Measurements from ENCODE around the gene HBZ. TPM values are rescaled to one million over a fixed set of nuclear protein-coding genes. Genes with fewer than 3 reads are reported as not detected.
"Not testable (repeated sequence)": the region's sequence is repeated elsewhere in the genome, so short reads cannot be mapped to it uniquely, and the experiment has no call there.

The HBZ gene
- total and polyA plus RNA-seq, 2 of the 8 experiments (the other 6 are each of a cell fraction or from before 2014, with no cell fraction given): 0.12 TPM; not detected in 1

DNA sequence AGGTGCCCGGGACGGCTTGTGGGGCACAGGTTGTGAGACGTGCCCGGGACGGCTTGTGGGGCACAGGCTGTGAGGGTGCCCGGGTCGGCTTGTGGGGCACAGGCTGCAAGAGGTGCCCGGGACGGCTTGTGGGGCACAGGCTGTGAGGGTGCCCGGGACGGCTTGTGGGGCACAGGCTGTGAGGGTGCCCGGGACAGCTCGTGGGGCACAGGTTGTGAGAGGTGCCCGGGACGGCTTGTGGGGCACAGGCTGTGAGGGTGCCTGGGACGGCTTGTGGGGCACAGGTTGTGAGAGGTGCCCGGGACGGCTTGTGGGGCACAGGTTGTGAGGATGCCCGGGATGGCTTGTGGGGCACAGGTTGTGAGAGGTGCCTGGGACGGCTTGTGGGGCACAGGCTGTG is 7.8 kb downstream of the HBZ start:
- CTCF ChIA-PET (ENCODE audit: partially characterized antibody): interaction anchor here (1.6 kb wide), 1 partner anchor 21 kb away, joined by 3 read pairs; no protein-coding TSS in a partner anchor
- WGBS, 2 experiments (ENCODE audit: extremely low coverage in 1 of 2, insufficient coverage in 1 of 2, insufficient read length in 1 of 2, insufficient replicate concordance in 2 of 2, low coverage in 1 of 2, low lambda C conversion rate in 2 of 2, missing lambda C conversion rate in 1 of 2): 73% methylated on average over 12 of the region's 20 CpGs; no CpG with 5 or more reads in 1 of the 2 experiments
- H3K56ac ChIP-seq (replicated peaks; ENCODE audit: insufficient read length, low read depth, low read length): not testable (repeated sequence)

More for the DNA sequence above, 7.8 kb downstream of the HBZ start:
- H3K79me2 ChIP-seq (ENCODE audit: control insufficient read depth in 1 of 2, insufficient read depth in 2 of 2, low read length in 2 of 2); H3K79me1 ChIP-seq (ENCODE audit: low read depth, low read length); H3K4me2 ChIP-seq (ENCODE audit: insufficient read depth in 1 of 2, low read depth in 2 of 2, low read length in 2 of 2); H2BK20ac ChIP-seq (ENCODE audit: low read length); H2BK12ac ChIP-seq (ENCODE audit: low read depth, low read length); H4K20me1 ChIP-seq (replicated peaks in 1 of 2; ENCODE audit: control insufficient read depth in 1 of 2, insufficient read depth in 2 of 2, low read length in 2 of 2); H3K9me3 ChIP-seq (ENCODE audit: insufficient read depth in 2 of 2, low read depth in 1 of 2, low read length in 1 of 2); H3K23ac ChIP-seq (ENCODE audit: insufficient read length); H3K23me2 ChIP-seq (ENCODE audit: low read depth, low read length); H2BK120ac ChIP-seq (replicated peaks; ENCODE audit: low read depth, low read length); H2BK15ac ChIP-seq (ENCODE audit: low read length); H3K4ac ChIP-seq (replicated peaks; ENCODE audit: insufficient read length, low read depth, low read length); H4K91ac ChIP-seq (replicated peaks; ENCODE audit: insufficient read length, low read length); FAIRE-seq; H2BK5ac ChIP-seq (ENCODE audit: low read depth, low read length); POLR2A ChIA-PET (ENCODE audit: partially characterized antibody); H3K27ac ChIP-seq (ENCODE audit: low read depth, low read length); H2AFZ ChIP-seq (ENCODE audit: low read length); H4K8ac ChIP-seq (ENCODE audit: extremely low read depth, insufficient read depth, low read length); H3K18ac ChIP-seq (ENCODE audit: extremely low read depth, low read length); DNase-seq (ENCODE audit: low read depth in 1 of 2, low spot score in 2 of 2); H3K4me3 ChIP-seq (ENCODE audit: extremely low read depth in 1 of 4, insufficient read depth in 2 of 4, low read depth in 3 of 4, low read length in 4 of 4); H3K4me1 ChIP-seq (replicated peaks in 1 of 4; ENCODE audit: control insufficient read depth in 3 of 4, insufficient read depth in 4 of 4, low read length in 3 of 4); H3K9ac ChIP-seq (replicated peaks in 1 of 4; ENCODE audit: extremely low read depth in 1 of 4, low read depth in 3 of 4, low read length in 3 of 4); H3K36me3 ChIP-seq (ENCODE audit: control insufficient read depth in 2 of 4, insufficient read depth in 4 of 4, low read length in 3 of 4); H4K5ac ChIP-seq (ENCODE audit: insufficient read length, low read depth, low read length); H3K14ac ChIP-seq (ENCODE audit: insufficient read length); H2AK5ac ChIP-seq (ENCODE audit: low read depth, low read length): not testable (repeated sequence)
- H3K27me3 ChIP-seq (replicated peaks in 1 of 4; ENCODE audit: control insufficient read depth in 3 of 4, extremely low read depth in 1 of 4, insufficient read depth in 3 of 4, low read length in 3 of 4): peaks cover 3 to 27% (median 23%) of the 10 kb centered on the region in 4 experiments
